Breast epithelium (tissue), 3 donors: ENCODE data around the gene TYMP.

Experiments
- POLR2A ChIP-seq: fragments of 450-650 bp; IDR thresholded peaks from one replicate; pipeline ENCODE4 v1.6.1; 2016; ENCODE audit warnings: antibody characterized with exemption, mild to moderate bottlenecking, moderate library complexity
- TF ChIP-seq, protein P1 (sequence below), 3 donors: fragments of 450-650 bp; IDR thresholded peaks; one replicate each; pipeline ENCODE4 v1.5.1; 2016 to 2017; ENCODE audit warnings: antibody characterized with exemption in 3 of 3, mild to moderate bottlenecking in 3 of 3, moderate library complexity in 3 of 3

DNA sequence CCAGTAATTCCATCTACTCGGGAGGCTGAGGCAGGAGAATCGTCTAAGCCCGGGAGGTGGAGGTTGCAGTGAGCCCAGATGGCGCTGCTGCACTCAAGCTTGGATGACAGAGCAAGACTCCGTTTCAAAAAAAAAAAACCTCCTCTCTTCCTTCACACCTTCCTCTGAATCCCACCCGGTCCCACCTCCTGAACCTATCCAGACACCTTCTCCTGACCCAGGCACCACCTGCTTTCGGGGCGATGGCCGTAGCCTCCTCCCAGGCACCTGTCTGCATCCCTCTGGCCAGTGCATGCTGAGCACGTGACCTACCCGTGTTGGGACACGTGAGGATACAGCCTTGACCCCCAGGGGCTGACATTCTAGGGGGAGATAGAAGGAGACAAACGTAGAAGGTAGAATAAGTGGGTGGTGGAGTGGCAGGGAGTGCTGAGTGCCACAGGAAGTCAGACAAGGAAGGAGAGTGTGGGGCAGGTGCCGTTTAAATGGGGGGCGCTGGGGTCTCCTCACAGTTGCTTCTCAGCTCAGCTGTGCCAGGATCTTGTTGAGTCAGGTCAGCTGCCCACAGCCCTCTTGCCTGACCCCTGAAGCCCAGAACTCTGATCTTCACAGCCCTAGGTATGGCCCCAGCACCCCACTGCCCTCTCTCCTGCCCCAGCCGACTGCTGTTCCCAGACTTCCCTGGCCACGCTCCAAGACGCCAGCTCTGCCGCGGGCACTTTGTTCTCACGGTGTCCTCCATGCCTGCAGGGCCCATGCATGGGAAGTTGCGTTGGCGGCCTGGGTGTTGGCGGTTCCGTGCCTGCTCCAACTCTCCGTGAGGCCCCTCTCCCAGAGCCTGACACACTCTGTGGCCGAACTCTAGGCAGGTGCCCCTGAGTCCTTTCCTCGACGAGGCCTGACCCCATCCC lies 44.3 kb downstream of the TYMP start:
- TF ChIP-seq, protein P1, sequence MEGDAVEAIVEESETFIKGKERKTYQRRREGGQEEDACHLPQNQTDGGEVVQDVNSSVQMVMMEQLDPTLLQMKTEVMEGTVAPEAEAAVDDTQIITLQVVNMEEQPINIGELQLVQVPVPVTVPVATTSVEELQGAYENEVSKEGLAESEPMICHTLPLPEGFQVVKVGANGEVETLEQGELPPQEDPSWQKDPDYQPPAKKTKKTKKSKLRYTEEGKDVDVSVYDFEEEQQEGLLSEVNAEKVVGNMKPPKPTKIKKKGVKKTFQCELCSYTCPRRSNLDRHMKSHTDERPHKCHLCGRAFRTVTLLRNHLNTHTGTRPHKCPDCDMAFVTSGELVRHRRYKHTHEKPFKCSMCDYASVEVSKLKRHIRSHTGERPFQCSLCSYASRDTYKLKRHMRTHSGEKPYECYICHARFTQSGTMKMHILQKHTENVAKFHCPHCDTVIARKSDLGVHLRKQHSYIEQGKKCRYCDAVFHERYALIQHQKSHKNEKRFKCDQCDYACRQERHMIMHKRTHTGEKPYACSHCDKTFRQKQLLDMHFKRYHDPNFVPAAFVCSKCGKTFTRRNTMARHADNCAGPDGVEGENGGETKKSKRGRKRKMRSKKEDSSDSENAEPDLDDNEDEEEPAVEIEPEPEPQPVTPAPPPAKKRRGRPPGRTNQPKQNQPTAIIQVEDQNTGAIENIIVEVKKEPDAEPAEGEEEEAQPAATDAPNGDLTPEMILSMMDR (IDR thresholded peaks at IDR 0.05) = no peak
- no peak for TF ChIP-seq POLR2A
